NT2/D1 (cell line): ENCODE data around the gene FNDC3B.

Experiments
- SUZ12 ChIP-seq: IDR thresholded peaks from 2 replicates; pipeline ENCODE4 v1.6.1; 2011; ENCODE audit not compliant: insufficient read length, insufficient read depth; ENCODE audit errors: extremely low read depth
- ZNF274 ChIP-seq: IDR thresholded peaks from 2 replicates; pipeline ENCODE4 v1.6.1; 2011; ENCODE audit warnings: mild to moderate bottlenecking, low read depth, low read length

DNA sequence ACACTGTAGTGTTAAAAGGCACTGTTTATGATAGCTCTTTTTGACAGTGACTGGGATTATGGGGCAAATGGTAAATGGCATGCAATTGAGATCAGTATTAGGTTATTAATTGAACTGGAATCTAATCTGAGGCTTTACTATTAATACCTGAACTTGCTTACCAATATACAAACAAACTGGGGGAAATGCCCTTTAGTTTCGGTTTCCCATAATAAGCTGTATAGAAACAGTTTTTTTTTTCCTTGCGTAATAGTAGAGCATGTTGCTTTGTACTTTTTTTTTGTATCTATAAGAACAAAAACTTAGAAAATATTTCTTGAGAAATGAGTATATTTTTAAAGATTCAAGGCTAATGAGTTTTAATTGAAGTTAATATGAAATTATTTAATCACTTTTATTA, 95.0 kb downstream of the FNDC3B start:
- TF ChIP-seq ZNF274 (no peak), SUZ12 (no peak)
